GM19238 (cell line): ENCODE measurements around the gene PRLR.

ENCODE experiments used
- DNase-seq: peaks from one replicate; pipeline ENCODE4 v3.0.0; 2011; ENCODE audit warnings: low spot score; ENCODE audit not compliant: insufficient read length

The PRLR gene

GRCh38 chr5:35004771-35005170 is 225.5 kb downstream of the PRLR start:
- no peak for DNase-seq

- DNase-seq = no peak
Measured at GRCh38 chr5:35004200-35004599, 226.1 kb downstream of the PRLR start.

DNA sequence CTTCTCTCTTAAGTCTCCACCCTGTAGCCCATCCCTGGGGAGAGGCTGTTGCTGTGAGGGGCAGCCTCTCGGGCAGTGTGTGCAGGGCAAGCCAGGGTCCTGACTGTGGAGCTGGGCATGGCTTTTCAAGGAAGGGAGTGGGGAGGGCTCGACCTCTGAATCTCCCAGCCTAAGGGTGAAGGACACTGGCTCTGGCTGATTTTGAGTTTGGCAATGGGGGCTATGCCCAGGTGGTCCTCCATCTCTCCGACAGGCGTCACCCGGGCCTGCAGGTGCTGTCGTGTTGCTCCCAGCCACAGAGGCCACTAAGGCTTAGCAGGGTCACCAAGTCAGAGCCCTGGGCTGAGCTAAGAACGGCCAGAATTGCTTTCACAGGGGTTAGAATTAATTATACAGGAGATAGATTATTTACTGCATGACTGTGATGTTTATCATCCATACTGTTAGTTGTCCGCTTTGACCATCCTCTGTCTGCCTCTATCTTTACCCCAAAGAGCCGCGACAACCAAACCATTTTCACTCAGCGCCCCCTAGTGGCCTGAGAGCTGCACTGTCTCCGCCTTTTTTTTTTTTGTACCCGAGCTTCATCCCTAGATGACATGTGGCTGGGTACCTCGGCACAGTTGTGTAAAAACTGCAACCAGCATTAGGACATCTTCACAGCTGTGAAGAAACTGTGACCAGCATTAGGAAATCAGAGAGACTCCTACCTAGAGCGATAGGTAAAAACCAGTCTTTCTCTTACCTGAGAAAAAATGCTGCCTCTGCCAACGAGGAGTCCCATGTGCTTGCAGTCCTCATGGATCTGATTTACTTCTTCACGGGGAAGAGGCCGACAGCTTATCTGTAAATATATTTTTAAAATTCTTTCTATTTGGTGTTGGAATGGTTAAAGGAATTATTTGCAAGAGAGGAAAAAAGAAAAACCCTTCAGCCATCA is 227.0 kb downstream of the PRLR start:
- peak; percentile 66 for DNase-seq

GRCh38 chr5:35002459-35002858 is 227.8 kb downstream of the PRLR start:
- DNase-seq = no peak

GRCh38 chr5:35001842-35002241 is 228.4 kb downstream of the PRLR start:
- DNase-seq = no peak
